Thyroid gland (tissue), 4 donors: Measurements from ENCODE around the gene NUTM1. TPM values are rescaled to one million over a fixed set of nuclear protein-coding genes. Genes with fewer than 3 reads are reported as not detected.

Source experiments
- DNase-seq, 2 donors: peaks; one replicate each; pipeline ENCODE4 v3.0.0-alpha.2; 2019
- H3K27ac ChIP-seq, 3 donors: fragments of 200-600 bp; sonication (generic); 1 replicate in 2 of 3; 2 replicates in 1 of 3; pipeline ENCODE4 v1.5.1; 2016 to 2019; ENCODE audit warnings: mild to moderate bottlenecking in 1 of 3, moderate library complexity in 1 of 3
- H3K27me3 ChIP-seq: fragments of 200-600 bp; sonication (generic); one replicate; pipeline ENCODE4 v1.5.1; 2019
- H3K36me3 ChIP-seq, 2 donors: fragments of 200-600 bp; sonication (generic); one replicate each; pipeline ENCODE4 v1.5.1; 2016 to 2019
- H3K4me1 ChIP-seq, 2 donors: fragments of 200-600 bp; sonication (generic); one replicate each; pipeline ENCODE4 v1.5.1; 2017 to 2019
- H3K4me3 ChIP-seq, 3 donors: fragments of 200-600 bp; sonication (generic); replicated peaks in 1 of 3; 1 replicate in 2 of 3; 2 replicates in 1 of 3; pipeline ENCODE4 v1.5.1; 2016; ENCODE audit warnings: mild to moderate bottlenecking in 1 of 3
- H3K9me3 ChIP-seq: fragments of 200-600 bp; sonication (generic); one replicate; pipeline ENCODE4 v1.5.1; 2017
- CTCF ChIP-seq, 6 experiments: fragments of 200-600 bp in 3 of 6; fragments of 450-650 bp in 3 of 6; sonication (generic) in 3 of 6; IDR thresholded peaks; one replicate each; pipeline ENCODE4 v1.5.1; 2016 to 2019; ENCODE audit warnings: antibody characterized with exemption in 6 of 6, mild to moderate bottlenecking in 2 of 6, inconsistent platforms in 1 of 6, moderate library complexity in 1 of 6
- POLR2A ChIP-seq, 2 donors: fragments of 450-650 bp; IDR thresholded peaks; one replicate each; pipeline ENCODE4 v1.6.1; 2017; ENCODE audit warnings: antibody characterized with exemption in 2 of 2, mild to moderate bottlenecking in 2 of 2, moderate library complexity in 1 of 2
- WGBS, 2 donors: methylation state at CpG; one replicate each; pipeline ENCODE4 v1.1.5; 2017; 5-methylcytosine and 5-hydroxymethylcytosine counted together
- intact Hi-C: fragments of 100-400 bp; cut with DNase I; formaldehyde crosslinking; loops from one replicate; pipeline ENCODE4 v1.15.1; 2023
- total RNA-seq, 4 donors: library from RNA; depleted of rRNA; stranded (reverse); fragments of >200 nt; gene quantifications; one replicate each; pipeline ENCODE4 v1.2.3, GENCODE V29; 2016

The NUTM1 gene
- total RNA-seq, 4 donors from 2014 or later = 0.13 TPM; not detected in 3

- TF ChIP-seq POLR2A (IDR thresholded peaks at IDR 0.05) = no peak
- TF ChIP-seq CTCF (IDR thresholded peaks at IDR 0.05) = no peak
These were observed 15.3 kb downstream of the NUTM1 start for GRCh38 chr15:34358367-34358766.

GRCh38 chr15:34358948-34359347 lies 15.8 kb downstream of the NUTM1 start:
- TF ChIP-seq POLR2A (IDR thresholded peaks at IDR 0.05) (no peak), CTCF (IDR thresholded peaks at IDR 0.05) (no peak)
- no peaks in the 10 kb centered on the region for H3K27me3 ChIP-seq
- no peak overlapping the region for H3K4me3 ChIP-seq
- intact Hi-C loops = no loop called here
- WGBS, 2 donors = 96 to 98% methylated on average over 4 of the region's 4 CpGs
- H3K36me3 ChIP-seq = no peaks in the 10 kb centered on the region
- H3K4me1 ChIP-seq = no peaks in the 10 kb centered on the region
- H3K9me3 ChIP-seq = no peaks in the 10 kb centered on the region
- DNase-seq = no peak
- no peak overlapping the region for H3K27ac ChIP-seq

More at GRCh38 chr15:34358367-34358766, 15.3 kb downstream of the NUTM1 start:
- DNase-seq = no peak
- Histone ChIP-seq H3K27me3 (no peaks in the 10 kb centered on the region), H3K27ac (no peak overlapping the region), H3K4me3 (no peak overlapping the region), H3K9me3 (no peaks in the 10 kb centered on the region), H3K36me3 (no peaks in the 10 kb centered on the region), H3K4me1 (no peaks in the 10 kb centered on the region)
- 87 to 88% methylated on average over 3 of the region's 3 CpGs for WGBS, 2 donors
- intact Hi-C loops = no loop called here

- Histone ChIP-seq H3K27ac (no peak overlapping the region), H3K4me1 (no peaks in the 10 kb centered on the region), H3K9me3 (no peaks in the 10 kb centered on the region), H3K36me3 (no peaks in the 10 kb centered on the region), H3K4me3 (no peak overlapping the region), H3K27me3 (no peaks in the 10 kb centered on the region)
- WGBS, 2 donors = 84 to 87% methylated on average over 3 of the region's 3 CpGs
- no peak for TF ChIP-seq CTCF (IDR thresholded peaks at IDR 0.05)
- TF ChIP-seq POLR2A (IDR thresholded peaks at IDR 0.05) = no peak
- intact Hi-C loops = no loop called here
- no peak for DNase-seq
These were observed 16.3 kb downstream of the NUTM1 start for GRCh38 chr15:34359416-34359815.

- TF ChIP-seq CTCF (IDR thresholded peaks at IDR 0.05) (no peak), POLR2A (IDR thresholded peaks at IDR 0.05) (no peak)
- DNase-seq = no peak
- H3K4me1 ChIP-seq = no peaks in the 10 kb centered on the region
- intact Hi-C loops = loop anchor here (5.0 to 10.0 kb wide), 3 partner anchors 45 to 255 kb away; partner anchors contain the start of genes EMC7 and PGBD4
- no peaks in the 10 kb centered on the region for H3K9me3 ChIP-seq
- H3K4me3 ChIP-seq = no peak overlapping the region
- H3K27ac ChIP-seq = no peak overlapping the region
- WGBS, 2 donors = 80 to 100% methylated on average over 1 of the region's 1 CpG
- no peaks in the 10 kb centered on the region for H3K36me3 ChIP-seq
- H3K27me3 ChIP-seq = no peaks in the 10 kb centered on the region
These were observed 17.2 kb downstream of the NUTM1 start for GRCh38 chr15:34360298-34360697.

- intact Hi-C loops = loop anchor here (5.0 to 10.0 kb wide), 3 partner anchors 46 to 256 kb away; partner anchors contain the start of genes EMC7 and PGBD4
- no peaks in the 10 kb centered on the region for H3K9me3 ChIP-seq
- no peak for DNase-seq
- H3K27me3 ChIP-seq = no peaks in the 10 kb centered on the region
- TF ChIP-seq POLR2A (IDR thresholded peaks at IDR 0.05) (no peak), CTCF (IDR thresholded peaks at IDR 0.05) (no peak)
- 83 to 88% methylated on average over 7 of the region's 7 CpGs for WGBS, 2 donors
- no peak overlapping the region for H3K4me3 ChIP-seq
- no peaks in the 10 kb centered on the region for H3K36me3 ChIP-seq
- H3K4me1 ChIP-seq = peaks cover 0 to 8% of the 10 kb centered on the region in 2 donors
- H3K27ac ChIP-seq = no peak overlapping the region
These were observed 18.2 kb downstream of the NUTM1 start for GRCh38 chr15:34361278-34361677.
